HG02852 (cell line): Measurements from ENCODE around the gene MUC21.
"Not testable (repeated sequence)": the region's sequence is repeated elsewhere in the genome, so short reads cannot be mapped to it uniquely, and the experiment has no call there.

Experiments
- ATAC-seq: cut with Tn5 transposase; IDR thresholded peaks from one replicate; pipeline ENCODE4 v1.9.1; 2021; ENCODE audit warnings: mild to moderate bottlenecking, moderate library complexity; ENCODE audit not compliant: unreplicated experiment

Gene MUC21

DNA sequence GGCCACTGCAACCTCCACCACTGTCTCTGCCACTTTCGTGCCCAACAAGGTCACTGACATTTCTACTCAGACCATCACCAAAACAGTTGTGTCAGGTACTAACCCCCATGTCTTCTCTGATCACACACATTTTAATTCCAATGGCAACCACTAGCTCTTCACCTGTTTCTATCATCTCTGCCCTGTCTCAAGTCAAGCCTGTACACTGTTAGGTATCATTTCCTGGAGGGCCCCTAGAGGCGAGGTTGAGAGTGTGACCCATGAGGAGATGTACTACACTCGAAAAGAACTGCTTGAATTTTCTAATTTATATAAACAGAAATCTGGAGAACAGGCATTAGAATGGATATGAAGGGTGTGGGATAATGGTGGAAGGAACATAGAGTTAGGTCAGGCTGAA, 17.4 kb upstream of the MUC21 start:
- ATAC-seq: no peak

GRCh38 chr6:30969171-30969570, 14.3 kb upstream of the MUC21 start:
- not testable (repeated sequence) for ATAC-seq

DNA sequence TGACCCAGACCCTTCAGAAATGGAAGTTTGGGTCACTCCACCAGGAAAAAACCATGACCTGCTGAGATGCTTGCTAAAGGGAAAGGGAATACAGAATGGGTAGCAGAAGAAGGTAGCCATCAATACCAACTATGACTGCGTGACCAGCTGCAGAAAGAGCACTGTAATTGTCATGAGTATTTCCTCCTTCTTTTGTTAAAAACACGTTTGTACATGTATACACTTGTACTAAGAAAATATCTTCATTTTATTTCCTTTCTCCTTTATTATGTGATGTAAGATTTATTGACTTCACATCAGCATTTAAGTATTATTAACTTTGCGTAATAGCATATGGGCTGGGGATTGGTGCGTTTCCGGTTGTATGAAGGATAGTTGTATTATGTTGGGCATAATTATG, 12.6 kb upstream of the MUC21 start:
- ATAC-seq: no peak

- no peak for ATAC-seq
Measured at GRCh38 chr6:30972816-30973215, 10.7 kb upstream of the MUC21 start.

- ATAC-seq: no peak
Measured at GRCh38 chr6:30974490-30975252, 8.8 kb upstream of the MUC21 start.

- ATAC-seq: no peak
Measured at GRCh38 chr6:30979141-30979540, 4.4 kb upstream of the MUC21 start.

DNA sequence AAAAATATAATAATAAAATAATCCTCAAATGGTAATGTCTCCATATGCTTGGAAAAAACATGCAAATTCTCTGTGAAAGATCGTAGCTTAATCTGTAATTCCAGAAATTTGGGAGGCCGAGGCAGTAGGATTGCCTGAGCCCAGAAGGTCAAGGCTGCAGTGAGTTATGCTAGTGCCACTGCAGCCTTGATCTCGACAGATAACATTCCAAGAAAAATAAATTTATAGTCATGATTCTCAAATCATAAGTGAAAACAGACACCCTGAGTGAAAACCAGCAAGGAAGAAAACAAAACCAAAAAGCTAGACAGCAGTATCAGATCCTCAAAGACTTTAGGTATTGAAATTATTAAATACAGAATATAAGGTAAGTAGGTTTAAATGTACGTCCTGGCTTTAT, 3.8 kb upstream of the MUC21 start:
- no peak for ATAC-seq

- ATAC-seq: no peak
Measured at GRCh38 chr6:30981942-30982772, 1.4 kb upstream of the MUC21 start.

- ATAC-seq: no peak
Measured at GRCh38 chr6:30985490-30985889, 2.0 kb downstream of the MUC21 start.

GRCh38 chr6:30987304-30987703, 3.8 kb downstream of the MUC21 start:
- no peak for ATAC-seq

DNA sequence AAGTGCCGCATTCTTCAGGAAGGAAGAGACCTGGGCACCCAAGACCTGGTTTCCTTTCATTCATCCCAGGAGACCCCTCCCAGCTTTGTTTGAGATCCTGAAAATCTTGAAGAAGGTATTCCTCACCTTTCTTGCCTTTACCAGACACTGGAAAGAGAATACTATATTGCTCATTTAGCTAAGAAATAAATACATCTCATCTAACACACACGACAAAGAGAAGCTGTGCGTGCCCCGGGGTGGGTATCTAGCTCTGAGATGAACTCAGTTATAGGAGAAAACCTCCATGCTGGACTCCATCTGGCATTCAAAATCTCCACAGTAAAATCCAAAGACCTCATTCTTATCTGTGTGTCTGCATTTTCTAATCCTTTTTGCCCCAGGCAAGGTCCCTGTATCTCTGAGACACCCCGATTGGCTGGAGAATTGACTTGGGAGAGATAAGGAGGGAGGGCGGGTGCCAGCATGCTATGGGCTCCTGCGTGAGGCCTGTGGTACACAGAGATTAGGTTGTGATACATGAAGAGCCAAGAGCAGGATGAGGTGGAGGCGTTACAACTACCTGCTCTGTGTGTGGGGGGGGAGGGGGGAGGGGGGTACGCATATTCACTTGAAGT, 4.8 kb downstream of the MUC21 start:
- ATAC-seq: no peak

DNA sequence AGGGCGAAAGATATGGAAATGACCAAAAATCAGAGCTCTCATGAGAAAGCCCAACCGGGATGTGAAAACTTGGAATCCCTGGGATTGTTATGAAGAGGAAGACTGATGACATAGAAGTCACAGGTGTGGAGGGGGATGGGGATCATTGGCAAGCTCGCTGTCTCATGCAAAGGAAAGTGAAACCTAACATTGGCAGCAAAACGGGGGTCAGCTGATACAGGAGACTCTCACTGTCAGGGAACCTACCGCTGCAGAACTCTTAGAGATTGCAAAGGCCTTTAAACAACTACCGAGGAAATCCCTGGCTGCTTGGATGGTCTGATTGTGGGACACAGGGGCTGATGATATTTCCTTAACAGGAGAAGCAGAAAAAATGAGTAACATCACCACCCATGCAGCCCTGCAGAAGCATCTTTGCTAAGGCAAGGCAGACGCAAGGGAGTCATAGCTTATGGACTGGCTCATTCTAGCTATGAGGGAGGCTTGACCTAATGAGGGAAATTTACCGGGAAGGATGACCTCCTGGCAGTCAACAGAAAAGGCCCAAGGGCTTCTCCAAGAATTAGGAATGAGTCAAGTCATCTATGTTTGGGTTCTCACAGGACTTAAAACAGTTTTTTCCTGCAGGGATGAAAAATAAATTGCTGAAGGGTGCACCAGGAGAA, 7.0 kb downstream of the MUC21 start:
- ATAC-seq: no peak

DNA sequence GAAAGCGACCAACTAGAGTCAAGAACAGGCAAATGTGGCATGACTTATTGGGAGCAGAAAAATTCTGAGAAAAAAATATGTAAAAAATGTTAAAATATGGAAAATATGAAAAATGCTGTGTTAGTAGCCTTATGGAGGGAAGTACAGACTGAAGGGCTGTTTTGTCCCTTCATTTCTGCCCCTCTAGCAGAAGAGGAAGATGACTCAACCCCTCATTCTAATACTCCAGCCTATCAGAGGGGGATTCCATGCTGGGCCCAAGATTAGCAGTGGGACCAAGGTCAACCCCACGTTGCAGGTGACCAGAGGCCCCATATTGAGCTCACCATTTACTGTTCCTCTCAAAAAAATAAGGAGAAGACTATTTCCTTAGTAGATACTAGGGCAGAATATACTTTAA, 8.4 kb downstream of the MUC21 start:
- no peak for ATAC-seq

DNA sequence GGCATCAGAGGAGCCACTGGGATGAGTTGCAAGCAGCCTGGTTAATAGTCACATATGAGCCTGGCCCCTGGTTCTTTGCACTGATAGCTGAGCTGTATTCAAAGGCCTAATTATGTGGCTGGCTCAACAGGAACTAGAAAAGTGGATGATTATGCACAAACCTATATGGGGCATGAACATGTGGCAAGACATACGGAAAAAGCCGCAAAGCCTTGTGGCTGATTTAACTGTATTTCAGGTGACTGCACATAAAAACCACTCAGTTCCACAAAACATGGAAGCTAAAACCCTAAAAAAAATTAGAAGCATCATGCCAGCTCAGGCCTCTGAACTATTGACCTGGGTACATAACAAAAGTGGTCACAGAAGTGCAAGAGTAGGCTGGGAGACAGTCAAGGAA, 13.8 kb downstream of the MUC21 start:
- ATAC-seq: no peak

- ATAC-seq: no peak
Measured at GRCh38 chr6:30998785-30999184, 15.3 kb downstream of the MUC21 start.

GRCh38 chr6:31000067-31000860, 16.7 kb downstream of the MUC21 start:
- not testable (repeated sequence) for ATAC-seq

DNA sequence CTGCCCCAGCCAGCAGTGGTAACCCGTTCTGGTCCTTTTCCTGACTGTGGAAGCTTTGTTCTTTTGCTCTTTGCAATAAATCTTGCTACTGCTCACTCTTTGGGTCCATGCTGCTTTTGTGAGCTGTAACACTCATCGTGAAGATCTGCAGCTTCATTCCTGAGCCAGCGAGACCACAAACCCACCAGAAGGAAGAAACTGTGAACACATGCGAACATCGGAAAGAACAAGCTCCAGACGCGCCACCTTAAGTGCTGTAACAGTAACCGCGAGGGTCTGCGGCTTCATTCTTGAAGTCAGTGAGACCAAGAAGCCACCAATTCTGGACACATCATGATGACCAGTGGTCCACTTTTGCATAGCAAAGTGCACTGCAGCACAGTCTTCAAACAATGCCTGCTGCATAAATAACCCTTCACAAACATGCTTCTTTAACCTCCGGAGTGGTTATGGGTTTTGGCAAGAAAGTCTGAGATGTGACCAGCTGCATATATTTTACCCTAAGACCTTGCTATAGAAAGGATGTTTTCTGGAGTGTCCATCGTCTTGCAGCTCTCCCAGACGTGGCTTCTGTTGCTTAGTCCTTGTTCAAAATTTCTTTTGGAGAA, 17.9 kb downstream of the MUC21 start:
- ATAC-seq: no peak

DNA sequence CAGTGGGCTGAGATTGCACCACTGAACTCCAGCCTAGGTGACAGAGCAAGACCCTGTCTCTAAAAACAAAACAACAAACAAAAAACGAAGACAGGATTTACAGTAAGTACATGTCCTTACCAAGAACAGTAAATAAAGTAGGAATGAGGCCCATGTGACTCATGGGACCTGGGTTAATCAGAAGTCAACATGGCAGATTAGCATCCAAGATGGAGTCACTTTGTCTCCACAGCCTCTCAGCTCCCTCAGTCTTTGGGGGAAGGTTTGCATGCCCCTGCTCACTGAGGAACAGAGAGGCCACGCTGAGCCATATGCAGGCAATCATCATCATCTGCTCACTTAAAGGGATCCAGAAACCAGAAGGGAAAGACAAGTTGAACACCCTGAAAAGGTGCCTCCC, 19.0 kb downstream of the MUC21 start:
- no peak for ATAC-seq

GRCh38 chr6:31004794-31005193, 21.3 kb downstream of the MUC21 start:
- no peak for ATAC-seq
